Mammary epithelial cell (primary cell): ENCODE data around the gene HSPBP1.

Source experiments
- EZH2 ChIP-seq: IDR thresholded peaks from 2 replicates; pipeline ENCODE4 v1.6.1; 2012; ENCODE audit warnings: low read length, inconsistent platforms, borderline replicate concordance
- TF ChIP-seq, protein P1 (sequence below), 2 donors: IDR thresholded peaks in 1 of 2; conservative IDR thresholded peaks in 1 of 2; 2 replicates each; pipeline ENCODE4 v1.5.1; 2011 to 2012; ENCODE audit warnings: inconsistent platforms in 2 of 2, low read length in 2 of 2, mild to moderate bottlenecking in 2 of 2, control low read depth in 1 of 2, low read depth in 1 of 2; ENCODE audit not compliant: insufficient read depth in 1 of 2; ENCODE audit errors: extremely low read depth in 1 of 2

DNA sequence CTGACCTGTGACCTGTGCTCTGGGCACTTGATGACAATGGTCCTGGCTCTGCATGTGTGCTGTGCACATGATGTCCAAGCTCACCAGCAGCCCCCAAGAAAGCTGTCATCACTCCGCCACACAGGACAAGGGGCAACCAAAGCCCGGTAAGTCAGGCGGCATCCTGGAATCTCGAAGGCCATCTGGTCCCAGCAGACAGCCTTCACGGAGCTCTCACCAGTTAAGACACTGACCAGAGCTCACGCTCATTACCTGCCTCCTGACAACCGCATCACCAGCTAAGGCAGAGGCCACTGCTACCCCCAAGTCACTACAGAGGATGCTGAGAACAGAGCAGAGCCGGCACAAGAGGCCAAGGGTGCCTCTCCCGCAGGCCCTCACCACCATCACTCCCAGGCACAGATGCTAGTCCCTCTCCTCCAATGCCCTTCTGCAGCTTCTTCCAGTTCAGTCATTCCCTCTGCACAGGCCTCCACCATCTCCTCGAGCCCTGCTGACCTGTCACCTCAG is 31.7 kb downstream of the HSPBP1 start:
- TF ChIP-seq, protein P1, sequence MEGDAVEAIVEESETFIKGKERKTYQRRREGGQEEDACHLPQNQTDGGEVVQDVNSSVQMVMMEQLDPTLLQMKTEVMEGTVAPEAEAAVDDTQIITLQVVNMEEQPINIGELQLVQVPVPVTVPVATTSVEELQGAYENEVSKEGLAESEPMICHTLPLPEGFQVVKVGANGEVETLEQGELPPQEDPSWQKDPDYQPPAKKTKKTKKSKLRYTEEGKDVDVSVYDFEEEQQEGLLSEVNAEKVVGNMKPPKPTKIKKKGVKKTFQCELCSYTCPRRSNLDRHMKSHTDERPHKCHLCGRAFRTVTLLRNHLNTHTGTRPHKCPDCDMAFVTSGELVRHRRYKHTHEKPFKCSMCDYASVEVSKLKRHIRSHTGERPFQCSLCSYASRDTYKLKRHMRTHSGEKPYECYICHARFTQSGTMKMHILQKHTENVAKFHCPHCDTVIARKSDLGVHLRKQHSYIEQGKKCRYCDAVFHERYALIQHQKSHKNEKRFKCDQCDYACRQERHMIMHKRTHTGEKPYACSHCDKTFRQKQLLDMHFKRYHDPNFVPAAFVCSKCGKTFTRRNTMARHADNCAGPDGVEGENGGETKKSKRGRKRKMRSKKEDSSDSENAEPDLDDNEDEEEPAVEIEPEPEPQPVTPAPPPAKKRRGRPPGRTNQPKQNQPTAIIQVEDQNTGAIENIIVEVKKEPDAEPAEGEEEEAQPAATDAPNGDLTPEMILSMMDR (conservative IDR thresholded peaks at IDR 0.05 in 1 of 2, IDR thresholded peaks at IDR 0.05 in 1 of 2; ENCODE audit: extremely low read depth in 1 of 2, insufficient read depth in 1 of 2, low read depth in 1 of 2, low read length in 2 of 2) = no peak
- TF ChIP-seq EZH2 = no peak
